ENCODE data around the gene SLC38A3. TPM values are rescaled to one million over a fixed set of nuclear protein-coding genes. Genes with fewer than 3 reads are reported as not detected.

SLC38A3 gene
- total and polyA plus RNA-seq, 9 of the 15 experiments (the other 6 are each of a cell fraction or from before 2014, with no cell fraction given), result 0.09 to 0.38 (median 0.16) TPM; not detected in 6

DNA sequence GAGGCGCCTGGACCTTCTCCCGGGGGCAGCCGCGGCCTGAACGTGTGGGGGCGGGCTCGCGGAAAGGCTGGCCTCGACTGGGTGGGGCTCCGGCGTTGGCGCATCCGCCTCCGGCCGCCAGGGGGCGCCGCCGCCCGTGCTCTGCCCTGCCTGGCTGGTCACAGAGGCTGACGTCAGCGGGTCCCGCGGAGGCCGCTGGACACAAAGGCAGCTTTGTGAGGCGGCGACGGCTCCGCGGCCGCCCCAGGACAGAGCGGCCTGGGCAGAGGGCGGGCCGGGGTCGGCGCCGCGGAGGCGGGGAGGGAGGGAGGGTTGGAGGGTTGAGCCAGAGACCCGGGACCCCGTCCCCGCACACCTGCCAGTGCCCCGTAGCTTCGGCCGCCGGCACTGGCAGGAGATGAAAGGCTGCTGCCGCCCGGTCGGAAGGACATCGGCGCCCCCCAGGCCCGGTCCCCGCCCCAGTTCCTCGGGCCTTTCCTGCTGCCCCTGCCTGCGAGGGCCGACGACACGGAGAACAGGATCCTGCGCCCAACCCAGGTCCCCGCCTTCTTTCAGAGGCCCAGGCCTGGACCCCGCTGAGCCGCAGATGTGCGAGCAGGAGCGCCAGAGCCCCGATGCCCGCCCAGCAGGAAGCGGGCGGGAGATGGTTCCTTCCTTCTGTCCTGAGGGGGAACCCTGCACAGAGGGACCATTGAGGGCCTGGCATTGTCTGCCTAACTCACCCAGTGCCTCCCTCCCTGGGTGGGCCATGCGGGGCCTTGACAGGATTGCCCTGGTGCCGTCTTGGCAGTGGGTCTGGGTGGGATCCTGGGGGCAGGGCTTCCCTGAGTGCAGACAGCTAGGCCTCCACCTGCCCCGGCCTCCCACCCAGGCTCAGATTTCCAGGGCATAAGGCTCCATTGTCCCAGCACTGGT, 55.2 kb downstream of the SLC38A3 start (continued):
- TF ChIP-seq, protein P1, sequence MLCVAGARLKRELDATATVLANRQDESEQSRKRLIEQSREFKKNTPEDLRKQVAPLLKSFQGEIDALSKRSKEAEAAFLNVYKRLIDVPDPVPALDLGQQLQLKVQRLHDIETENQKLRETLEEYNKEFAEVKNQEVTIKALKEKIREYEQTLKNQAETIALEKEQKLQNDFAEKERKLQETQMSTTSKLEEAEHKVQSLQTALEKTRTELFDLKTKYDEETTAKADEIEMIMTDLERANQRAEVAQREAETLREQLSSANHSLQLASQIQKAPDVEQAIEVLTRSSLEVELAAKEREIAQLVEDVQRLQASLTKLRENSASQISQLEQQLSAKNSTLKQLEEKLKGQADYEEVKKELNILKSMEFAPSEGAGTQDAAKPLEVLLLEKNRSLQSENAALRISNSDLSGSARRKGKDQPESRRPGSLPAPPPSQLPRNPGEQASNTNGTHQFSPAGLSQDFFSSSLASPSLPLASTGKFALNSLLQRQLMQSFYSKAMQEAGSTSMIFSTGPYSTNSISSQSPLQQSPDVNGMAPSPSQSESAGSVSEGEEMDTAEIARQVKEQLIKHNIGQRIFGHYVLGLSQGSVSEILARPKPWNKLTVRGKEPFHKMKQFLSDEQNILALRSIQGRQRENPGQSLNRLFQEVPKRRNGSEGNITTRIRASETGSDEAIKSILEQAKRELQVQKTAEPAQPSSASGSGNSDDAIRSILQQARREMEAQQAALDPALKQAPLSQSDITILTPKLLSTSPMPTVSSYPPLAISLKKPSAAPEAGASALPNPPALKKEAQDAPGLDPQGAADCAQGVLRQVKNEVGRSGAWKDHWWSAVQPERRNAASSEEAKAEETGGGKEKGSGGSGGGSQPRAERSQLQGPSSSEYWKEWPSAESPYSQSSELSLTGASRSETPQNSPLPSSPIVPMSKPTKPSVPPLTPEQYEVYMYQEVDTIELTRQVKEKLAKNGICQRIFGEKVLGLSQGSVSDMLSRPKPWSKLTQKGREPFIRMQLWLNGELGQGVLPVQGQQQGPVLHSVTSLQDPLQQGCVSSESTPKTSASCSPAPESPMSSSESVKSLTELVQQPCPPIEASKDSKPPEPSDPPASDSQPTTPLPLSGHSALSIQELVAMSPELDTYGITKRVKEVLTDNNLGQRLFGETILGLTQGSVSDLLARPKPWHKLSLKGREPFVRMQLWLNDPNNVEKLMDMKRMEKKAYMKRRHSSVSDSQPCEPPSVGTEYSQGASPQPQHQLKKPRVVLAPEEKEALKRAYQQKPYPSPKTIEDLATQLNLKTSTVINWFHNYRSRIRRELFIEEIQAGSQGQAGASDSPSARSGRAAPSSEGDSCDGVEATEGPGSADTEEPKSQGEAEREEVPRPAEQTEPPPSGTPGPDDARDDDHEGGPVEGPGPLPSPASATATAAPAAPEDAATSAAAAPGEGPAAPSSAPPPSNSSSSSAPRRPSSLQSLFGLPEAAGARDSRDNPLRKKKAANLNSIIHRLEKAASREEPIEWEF (CRISPR knock-in tag; IDR thresholded peaks at IDR 0.05), result no peak
- TF ChIP-seq TFAM (CRISPR knock-in tag; conservative IDR thresholded peaks at IDR 0.05), result no peak
- TF ChIP-seq CCNT2 (IDR thresholded peaks at IDR 0.05; ENCODE audit: borderline replicate concordance, extremely low read depth, insufficient read length, low read depth, low read length), result peak; percentile 79
- TF ChIP-seq, protein P2, sequence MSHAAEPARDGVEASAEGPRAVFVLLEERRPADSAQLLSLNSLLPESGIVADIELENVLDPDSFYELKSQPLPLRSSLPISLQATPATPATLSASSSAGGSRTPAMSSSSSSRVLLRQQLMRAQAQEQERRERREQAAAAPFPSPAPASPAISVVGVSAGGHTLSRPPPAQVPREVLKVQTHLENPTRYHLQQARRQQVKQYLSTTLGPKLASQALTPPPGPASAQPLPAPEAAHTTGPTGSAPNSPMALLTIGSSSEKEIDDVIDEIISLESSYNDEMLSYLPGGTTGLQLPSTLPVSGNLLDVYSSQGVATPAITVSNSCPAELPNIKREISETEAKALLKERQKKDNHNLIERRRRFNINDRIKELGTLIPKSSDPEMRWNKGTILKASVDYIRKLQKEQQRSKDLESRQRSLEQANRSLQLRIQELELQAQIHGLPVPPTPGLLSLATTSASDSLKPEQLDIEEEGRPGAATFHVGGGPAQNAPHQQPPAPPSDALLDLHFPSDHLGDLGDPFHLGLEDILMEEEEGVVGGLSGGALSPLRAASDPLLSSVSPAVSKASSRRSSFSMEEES (CRISPR knock-in tag; IDR thresholded peaks at IDR 0.05), result no peak
- TF ChIP-seq, protein P3, sequence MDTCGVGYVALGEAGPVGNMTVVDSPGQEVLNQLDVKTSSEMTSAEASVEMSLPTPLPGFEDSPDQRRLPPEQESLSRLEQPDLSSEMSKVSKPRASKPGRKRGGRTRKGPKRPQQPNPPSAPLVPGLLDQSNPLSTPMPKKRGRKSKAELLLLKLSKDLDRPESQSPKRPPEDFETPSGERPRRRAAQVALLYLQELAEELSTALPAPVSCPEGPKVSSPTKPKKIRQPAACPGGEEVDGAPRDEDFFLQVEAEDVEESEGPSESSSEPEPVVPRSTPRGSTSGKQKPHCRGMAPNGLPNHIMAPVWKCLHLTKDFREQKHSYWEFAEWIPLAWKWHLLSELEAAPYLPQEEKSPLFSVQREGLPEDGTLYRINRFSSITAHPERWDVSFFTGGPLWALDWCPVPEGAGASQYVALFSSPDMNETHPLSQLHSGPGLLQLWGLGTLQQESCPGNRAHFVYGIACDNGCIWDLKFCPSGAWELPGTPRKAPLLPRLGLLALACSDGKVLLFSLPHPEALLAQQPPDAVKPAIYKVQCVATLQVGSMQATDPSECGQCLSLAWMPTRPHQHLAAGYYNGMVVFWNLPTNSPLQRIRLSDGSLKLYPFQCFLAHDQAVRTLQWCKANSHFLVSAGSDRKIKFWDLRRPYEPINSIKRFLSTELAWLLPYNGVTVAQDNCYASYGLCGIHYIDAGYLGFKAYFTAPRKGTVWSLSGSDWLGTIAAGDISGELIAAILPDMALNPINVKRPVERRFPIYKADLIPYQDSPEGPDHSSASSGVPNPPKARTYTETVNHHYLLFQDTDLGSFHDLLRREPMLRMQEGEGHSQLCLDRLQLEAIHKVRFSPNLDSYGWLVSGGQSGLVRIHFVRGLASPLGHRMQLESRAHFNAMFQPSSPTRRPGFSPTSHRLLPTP (IDR thresholded peaks at IDR 0.05; ENCODE audit: borderline replicate concordance, extremely low read depth, insufficient read length), result no peak
- TF ChIP-seq MCM3 (IDR thresholded peaks at IDR 0.05), result no peak
- TF ChIP-seq NCOA1 (IDR thresholded peaks at IDR 0.05; ENCODE audit: low read depth), result no peak
- TF ChIP-seq, protein P4, sequence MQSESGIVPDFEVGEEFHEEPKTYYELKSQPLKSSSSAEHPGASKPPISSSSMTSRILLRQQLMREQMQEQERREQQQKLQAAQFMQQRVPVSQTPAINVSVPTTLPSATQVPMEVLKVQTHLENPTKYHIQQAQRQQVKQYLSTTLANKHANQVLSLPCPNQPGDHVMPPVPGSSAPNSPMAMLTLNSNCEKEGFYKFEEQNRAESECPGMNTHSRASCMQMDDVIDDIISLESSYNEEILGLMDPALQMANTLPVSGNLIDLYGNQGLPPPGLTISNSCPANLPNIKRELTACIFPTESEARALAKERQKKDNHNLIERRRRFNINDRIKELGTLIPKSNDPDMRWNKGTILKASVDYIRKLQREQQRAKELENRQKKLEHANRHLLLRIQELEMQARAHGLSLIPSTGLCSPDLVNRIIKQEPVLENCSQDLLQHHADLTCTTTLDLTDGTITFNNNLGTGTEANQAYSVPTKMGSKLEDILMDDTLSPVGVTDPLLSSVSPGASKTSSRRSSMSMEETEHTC (IDR thresholded peaks at IDR 0.05), result no peak

Data from K562 (cell line).